Chondrocyte (in vitro differentiated cells): ENCODE data around the gene OPRL1. TPM values are rescaled to one million over a fixed set of nuclear protein-coding genes. Genes with fewer than 3 reads are reported as not detected.
"Not testable (repeated sequence)": the region's sequence is repeated elsewhere in the genome, so short reads cannot be mapped to it uniquely, and the experiment has no call there.

Experiments
- DNase-seq: peaks from one replicate; pipeline ENCODE4 v3.0.0; 2021; ENCODE audit warnings: mixed read lengths, low spot score
- H3K27ac Mint-ChIP-seq: one replicate; pipeline ENCODE4 v1.8.0; 2021; ENCODE audit warnings: mild to moderate bottlenecking, moderate library complexity, mixed read lengths; ENCODE audit not compliant: unreplicated experiment
- H3K27me3 Mint-ChIP-seq: 2 replicates; pipeline ENCODE4 v1.8.0; 2021; ENCODE audit warnings: low read depth, mixed read lengths
- H3K36me3 Mint-ChIP-seq: 2 replicates; pipeline ENCODE4 v1.8.0; 2021; ENCODE audit warnings: low read depth, mixed read lengths
- H3K4me1 Mint-ChIP-seq: 2 replicates; pipeline ENCODE4 v1.8.0; 2021; ENCODE audit warnings: low read depth, mild to moderate bottlenecking, mixed read lengths
- H3K4me3 Mint-ChIP-seq: one replicate; pipeline ENCODE4 v1.8.0; 2021; ENCODE audit warnings: mild to moderate bottlenecking, moderate library complexity, mixed read lengths; ENCODE audit not compliant: unreplicated experiment
- H3K9me3 Mint-ChIP-seq: 2 replicates; pipeline ENCODE4 v1.8.0; 2021; ENCODE audit warnings: low read depth, mixed read lengths
- total RNA-seq: library from RNA; stranded (reverse); gene quantifications from 3 replicates; pipeline ENCODE4 v1.2.1, GENCODE V29; 2021
- TF ChIP-seq, protein P1 (sequence below): fragments of 200-600 bp; sonication (generic); IDR thresholded peaks from 2 replicates; pipeline ENCODE4 v1.5.0; 2021; ENCODE audit warnings: antibody characterized with exemption, mild to moderate bottlenecking, moderate library complexity

The OPRL1 gene
- total RNA-seq, 1 donor from 2014 or later: 3.2 TPM

- Mint-ChIP-seq H3K36me3 (no peaks in the 10 kb centered on the region), H3K4me1 (peaks cover 7% of the 10 kb centered on the region), H3K9me3 (no peaks in the 10 kb centered on the region), H3K27ac (no peak overlapping the region), H3K27me3 (peaks cover 19% of the 10 kb centered on the region), H3K4me3 (no peak overlapping the region)
- no peak for DNase-seq
- TF ChIP-seq, protein P1, sequence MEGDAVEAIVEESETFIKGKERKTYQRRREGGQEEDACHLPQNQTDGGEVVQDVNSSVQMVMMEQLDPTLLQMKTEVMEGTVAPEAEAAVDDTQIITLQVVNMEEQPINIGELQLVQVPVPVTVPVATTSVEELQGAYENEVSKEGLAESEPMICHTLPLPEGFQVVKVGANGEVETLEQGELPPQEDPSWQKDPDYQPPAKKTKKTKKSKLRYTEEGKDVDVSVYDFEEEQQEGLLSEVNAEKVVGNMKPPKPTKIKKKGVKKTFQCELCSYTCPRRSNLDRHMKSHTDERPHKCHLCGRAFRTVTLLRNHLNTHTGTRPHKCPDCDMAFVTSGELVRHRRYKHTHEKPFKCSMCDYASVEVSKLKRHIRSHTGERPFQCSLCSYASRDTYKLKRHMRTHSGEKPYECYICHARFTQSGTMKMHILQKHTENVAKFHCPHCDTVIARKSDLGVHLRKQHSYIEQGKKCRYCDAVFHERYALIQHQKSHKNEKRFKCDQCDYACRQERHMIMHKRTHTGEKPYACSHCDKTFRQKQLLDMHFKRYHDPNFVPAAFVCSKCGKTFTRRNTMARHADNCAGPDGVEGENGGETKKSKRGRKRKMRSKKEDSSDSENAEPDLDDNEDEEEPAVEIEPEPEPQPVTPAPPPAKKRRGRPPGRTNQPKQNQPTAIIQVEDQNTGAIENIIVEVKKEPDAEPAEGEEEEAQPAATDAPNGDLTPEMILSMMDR: no peak
Measured at GRCh38 chr20:64119301-64119680, 39.4 kb downstream of the OPRL1 start.

DNA sequence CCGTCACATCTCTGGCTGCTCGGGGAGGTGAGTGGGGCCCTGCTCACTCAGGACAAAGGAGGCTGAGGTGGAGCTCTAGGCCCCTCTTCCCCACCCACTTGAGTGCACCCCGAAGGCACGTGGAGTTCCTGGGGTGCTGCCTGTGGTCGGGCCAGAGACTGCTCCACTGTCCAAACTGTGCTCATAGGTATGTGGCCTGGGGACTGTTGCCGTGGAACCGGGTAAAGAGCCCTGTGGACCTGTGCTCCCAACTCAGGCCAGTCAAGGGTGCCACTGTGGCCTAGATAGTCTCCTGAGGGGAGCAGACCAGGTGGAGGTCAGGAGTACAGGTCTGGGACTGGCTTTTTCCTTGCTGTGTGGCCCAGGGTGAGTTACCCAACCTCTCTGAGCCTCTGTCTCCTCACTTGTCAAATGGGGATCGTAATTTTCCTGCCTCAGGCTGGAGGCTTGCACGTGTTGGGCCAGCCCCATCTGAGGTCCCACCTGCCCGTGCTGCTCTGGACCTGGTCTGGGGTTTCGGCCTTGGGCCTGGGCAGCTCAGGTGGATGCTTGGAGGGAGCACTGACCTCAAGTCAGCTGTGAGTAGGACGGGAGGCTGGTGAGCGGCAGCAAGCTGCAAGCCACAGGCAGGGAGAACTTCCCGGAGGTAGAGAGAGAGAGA, 39.9 kb downstream of the OPRL1 start:
- TF ChIP-seq, protein P1: no peak
- DNase-seq: peak; percentile 54
- Mint-ChIP-seq H3K4me3 (peak overlapping the region; percentile 40), H3K9me3 (no peaks in the 10 kb centered on the region), H3K36me3 (no peaks in the 10 kb centered on the region), H3K27me3 (peaks cover 23% of the 10 kb centered on the region), H3K27ac (no peak overlapping the region), H3K4me1 (peaks cover 7% of the 10 kb centered on the region)

DNA sequence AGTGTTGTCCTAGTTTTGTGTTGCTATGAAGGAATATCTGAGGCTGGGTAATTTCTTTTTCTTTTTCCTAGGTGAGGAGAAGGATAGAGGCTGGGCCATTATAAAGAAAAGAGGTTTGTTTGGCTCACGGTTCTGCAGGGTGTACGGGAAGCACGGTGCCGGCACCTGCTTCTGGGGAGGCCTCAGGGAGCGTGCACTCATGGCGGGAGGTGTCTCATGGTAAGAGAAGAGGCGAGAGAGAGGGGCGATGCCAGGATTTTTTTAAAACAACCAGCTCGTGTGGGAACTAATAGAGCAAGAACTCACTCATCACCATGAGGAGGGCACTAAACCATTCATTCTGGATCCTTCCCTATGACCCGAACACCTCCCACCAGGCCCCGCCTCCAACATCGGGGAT, 41.7 kb downstream of the OPRL1 start:
- peaks cover 7% of the 10 kb centered on the region for H3K4me1 Mint-ChIP-seq
- H3K36me3 Mint-ChIP-seq: no peaks in the 10 kb centered on the region
- DNase-seq: peak; percentile 34
- H3K4me3 Mint-ChIP-seq: no peak overlapping the region
- H3K27ac Mint-ChIP-seq: no peak overlapping the region
- TF ChIP-seq, protein P1: no peak
- H3K9me3 Mint-ChIP-seq: no peaks in the 10 kb centered on the region
- peaks cover 27% of the 10 kb centered on the region for H3K27me3 Mint-ChIP-seq

DNA sequence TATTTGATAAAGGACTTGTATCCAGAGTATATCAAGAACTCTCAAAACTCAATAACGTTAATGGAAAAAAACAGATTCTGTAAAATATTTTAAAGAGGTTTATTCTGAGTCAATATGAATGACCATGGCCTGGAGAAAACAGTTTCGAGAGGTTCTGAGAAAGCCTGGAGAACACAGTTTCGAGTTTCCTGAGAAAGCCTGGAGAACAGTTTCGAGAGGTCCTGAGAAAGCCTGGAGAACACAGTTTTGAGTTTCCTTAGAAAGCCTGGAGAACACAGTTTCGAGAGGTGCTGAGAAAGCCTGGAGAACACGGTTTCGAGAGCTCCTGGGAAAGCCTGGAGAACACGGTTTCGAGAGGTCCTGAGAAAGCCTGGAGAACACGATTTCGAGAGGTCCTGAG, 43.0 kb downstream of the OPRL1 start:
- DNase-seq, H3K9me3 Mint-ChIP-seq, H3K36me3 Mint-ChIP-seq, H3K4me1 Mint-ChIP-seq, H3K27ac Mint-ChIP-seq, H3K4me3 Mint-ChIP-seq: not testable (repeated sequence)
- H3K27me3 Mint-ChIP-seq: peaks cover 29% of the 10 kb centered on the region

- not testable (repeated sequence) for H3K36me3 Mint-ChIP-seq, H3K4me3 Mint-ChIP-seq, DNase-seq, H3K4me1 Mint-ChIP-seq, H3K9me3 Mint-ChIP-seq, H3K27ac Mint-ChIP-seq
- peaks cover 35% of the 10 kb centered on the region for H3K27me3 Mint-ChIP-seq
Measured at GRCh38 chr20:64123517-64123916, 43.6 kb downstream of the OPRL1 start.

- no peaks in the 10 kb centered on the region for H3K4me1 Mint-ChIP-seq
- H3K36me3 Mint-ChIP-seq: peaks cover 4% of the 10 kb centered on the region
- H3K27me3 Mint-ChIP-seq: peaks cover 32% of the 10 kb centered on the region
- H3K4me3 Mint-ChIP-seq: no peak overlapping the region
- no peak overlapping the region for H3K27ac Mint-ChIP-seq
- H3K9me3 Mint-ChIP-seq: peaks cover 6% of the 10 kb centered on the region
- DNase-seq: peak; percentile 68
- TF ChIP-seq, protein P1: no peak
Measured at GRCh38 chr20:64129146-64129782, 49.4 kb downstream of the OPRL1 start.
